OCI-LY1 (cell line): Measurements from ENCODE around the gene NTNG1.

Source experiments
- H2AFZ ChIP-seq: fragments of 200-600 bp; sonication (generic), shearing (Covaris generic); 2 replicates; pipeline ENCODE4 v1.6.0; 2014; ENCODE audit warnings: antibody characterized with exemption, mild to moderate bottlenecking, low read length
- H3F3A ChIP-seq: fragments of 200-600 bp; sonication (generic), shearing (Covaris generic); 2 replicates; pipeline ENCODE4 v1.6.0; 2014; ENCODE audit warnings: mild to moderate bottlenecking, antibody characterized with exemption, low read length, moderate library complexity; ENCODE audit not compliant: insufficient read depth
- H3K27ac ChIP-seq: fragments of 200-600 bp; sonication (generic); 2 replicates; pipeline ENCODE4 v1.5.1; 2014; ENCODE audit warnings: low read length, mixed run types, mild to moderate bottlenecking, low read depth; ENCODE audit not compliant: poor library complexity, severe bottlenecking
- H3K27me3 ChIP-seq: fragments of 200-600 bp; sonication (generic); 2 replicates; pipeline ENCODE4 v1.6.0; 2014; ENCODE audit warnings: antibody characterized with exemption, mild to moderate bottlenecking, low read length, moderate library complexity; ENCODE audit not compliant: insufficient read depth
- H3K36me3 ChIP-seq: fragments of 200-600 bp; sonication (generic); 2 replicates; pipeline ENCODE4 v1.6.1; 2014; ENCODE audit warnings: mild to moderate bottlenecking, antibody characterized with exemption, low read length, moderate library complexity, mixed read lengths; ENCODE audit not compliant: insufficient read depth
- H3K4me1 ChIP-seq: fragments of 200-600 bp; sonication (generic); 2 replicates; pipeline ENCODE4 v1.5.1; 2014; ENCODE audit warnings: mild to moderate bottlenecking, low read length, moderate library complexity; ENCODE audit not compliant: insufficient read depth, severe bottlenecking
- H3K4me2 ChIP-seq: fragments of 200-600 bp; sonication (generic), shearing (Covaris generic); 2 replicates; pipeline ENCODE4 v1.6.1; 2014; ENCODE audit warnings: low read length
- H3K4me3 ChIP-seq: fragments of 200-600 bp; sonication (generic); 2 replicates; pipeline ENCODE4 v1.5.1; 2014; ENCODE audit warnings: low read length, low read depth, mild to moderate bottlenecking, mixed read lengths; ENCODE audit not compliant: poor library complexity, severe bottlenecking
- H3K79me2 ChIP-seq: fragments of 200-600 bp; shearing (Covaris generic); 2 replicates; pipeline ENCODE4 v1.6.1; 2016; ENCODE audit warnings: mixed run types, low read length, mixed read lengths; ENCODE audit not compliant: insufficient read depth
- H3K9ac ChIP-seq: fragments of 200-600 bp; sonication (generic), shearing (Covaris generic); 2 replicates; pipeline ENCODE4 v1.6.1; 2014; ENCODE audit warnings: mild to moderate bottlenecking, low read length, mixed read lengths
- H3K9me2 ChIP-seq: fragments of 200-600 bp; sonication (generic), shearing (Covaris generic); 2 replicates; pipeline ENCODE4 v1.6.1; 2014; ENCODE audit warnings: low read depth, mild to moderate bottlenecking, low read length, mixed read lengths
- H3K9me3 ChIP-seq: fragments of 200-600 bp; shearing (Covaris generic); 2 replicates; pipeline ENCODE4 v1.6.1; 2014; ENCODE audit warnings: low read length, mixed read lengths
- H4K20me1 ChIP-seq: fragments of 200-600 bp; sonication (generic), shearing (Covaris generic); 2 replicates; pipeline ENCODE4 v1.6.0; 2016; ENCODE audit warnings: mild to moderate bottlenecking, low read length; ENCODE audit not compliant: insufficient read depth
- CTCF ChIP-seq: fragments of 200-600 bp; sonication (generic), shearing (Covaris generic); IDR thresholded peaks from 2 replicates; pipeline ENCODE4 v1.5.1; 2017; ENCODE audit warnings: mild to moderate bottlenecking, antibody characterized with exemption, low read length, moderate library complexity, mixed read lengths
- EZH2 ChIP-seq: fragments of 200-600 bp; sonication (generic), shearing (Covaris generic); IDR thresholded peaks from 2 replicates; pipeline ENCODE4 v1.8.0; 2017; ENCODE audit warnings: borderline replicate concordance, mixed run types, mild to moderate bottlenecking, antibody characterized with exemption, low read length, moderate library complexity, mixed read lengths

The NTNG1 gene

DNA sequence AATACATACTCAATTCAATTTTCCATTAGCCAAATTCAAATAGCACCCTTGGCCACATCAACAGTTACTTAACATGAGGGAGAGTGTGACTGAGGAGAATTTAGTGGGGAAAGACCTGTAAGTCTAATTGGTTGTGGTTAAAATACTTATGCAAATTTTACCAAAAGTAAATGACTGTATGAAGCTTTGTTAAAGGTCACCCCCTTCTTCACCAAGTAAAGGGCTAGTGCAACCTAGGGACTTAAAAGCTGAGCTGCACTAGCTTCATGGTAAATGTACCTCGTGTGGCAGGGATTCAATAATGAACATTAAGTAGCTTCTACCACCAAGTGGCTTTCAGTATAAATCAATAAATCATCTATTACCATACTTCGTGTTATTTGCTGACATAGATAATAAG, 372.0 kb downstream of the NTNG1 start:
- H3K9ac ChIP-seq, result no peak overlapping the region
- no peaks in the 10 kb centered on the region for H3K79me2 ChIP-seq
- TF ChIP-seq CTCF (no peak), EZH2 (no peak)

GRCh38 chr1:107514841-107515240, 374.0 kb downstream of the NTNG1 start:
- no peaks in the 10 kb centered on the region for H3K9me3 ChIP-seq
- H3K27me3 ChIP-seq, result no peaks in the 10 kb centered on the region
- no peak for TF ChIP-seq CTCF
- TF ChIP-seq EZH2, result no peak
- no peaks in the 10 kb centered on the region for H3K79me2 ChIP-seq
- H2AFZ ChIP-seq, result no peak overlapping the region
- H3K9ac ChIP-seq, result no peak overlapping the region
- H3F3A ChIP-seq, result no peaks in the 10 kb centered on the region
- no peak overlapping the region for H3K4me3 ChIP-seq
- H3K9me2 ChIP-seq, result no peaks in the 10 kb centered on the region
- no peaks in the 10 kb centered on the region for H4K20me1 ChIP-seq
- H3K27ac ChIP-seq, result no peak overlapping the region
- H3K4me2 ChIP-seq, result no peak overlapping the region
- no peaks in the 10 kb centered on the region for H3K4me1 ChIP-seq
- no peaks in the 10 kb centered on the region for H3K36me3 ChIP-seq

More for the DNA sequence above, 372.0 kb downstream of the NTNG1 start:
- Histone ChIP-seq H2AFZ (no peak overlapping the region), H3K27ac (no peak overlapping the region), H3K27me3 (no peaks in the 10 kb centered on the region), H3K4me3 (no peak overlapping the region), H3K4me2 (no peak overlapping the region), H3K9me3 (no peaks in the 10 kb centered on the region), H3K36me3 (no peaks in the 10 kb centered on the region), H3K9me2 (no peaks in the 10 kb centered on the region), H3K4me1 (no peaks in the 10 kb centered on the region), H3F3A (no peaks in the 10 kb centered on the region), H4K20me1 (no peaks in the 10 kb centered on the region)

DNA sequence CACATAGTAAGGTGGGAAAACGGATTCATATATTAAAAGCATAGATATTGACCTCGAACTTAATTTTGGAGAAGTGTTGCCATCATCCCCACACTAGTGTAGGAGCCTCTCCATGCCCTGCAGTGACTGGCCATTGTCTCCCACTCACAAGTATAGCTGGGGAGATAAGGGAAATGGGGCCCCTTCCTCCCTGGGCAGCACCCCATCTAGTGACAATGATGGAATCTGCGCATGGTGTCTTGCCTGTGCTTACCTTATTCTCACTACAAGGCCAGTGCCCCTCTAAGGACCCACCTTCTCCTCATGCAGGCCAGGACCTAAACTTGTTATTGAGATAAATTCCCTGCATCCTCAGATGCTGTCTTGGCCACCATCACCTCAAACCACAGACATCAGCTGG, 374.9 kb downstream of the NTNG1 start:
- H3K27ac ChIP-seq, result no peak overlapping the region
- H3K4me3 ChIP-seq, result no peak overlapping the region
- H3K36me3 ChIP-seq, result no peaks in the 10 kb centered on the region
- H3F3A ChIP-seq, result no peaks in the 10 kb centered on the region
- H3K27me3 ChIP-seq, result no peaks in the 10 kb centered on the region
- no peaks in the 10 kb centered on the region for H3K79me2 ChIP-seq
- no peaks in the 10 kb centered on the region for H4K20me1 ChIP-seq
- no peak overlapping the region for H3K9ac ChIP-seq
- no peaks in the 10 kb centered on the region for H3K9me2 ChIP-seq
- no peaks in the 10 kb centered on the region for H3K4me1 ChIP-seq
- H2AFZ ChIP-seq, result no peak overlapping the region
- H3K4me2 ChIP-seq, result no peak overlapping the region
- H3K9me3 ChIP-seq, result no peaks in the 10 kb centered on the region
- no peak for TF ChIP-seq EZH2
- TF ChIP-seq CTCF, result no peak
